ENCODE measurements around the gene INAVA. TPM values are rescaled to one million over a fixed set of nuclear protein-coding genes. Genes with fewer than 3 reads are reported as not detected.
A peak's percentile ranks its signal among the peaks of the same experiment; 100 is the strongest.
"Not testable (repeated sequence)": the region's sequence is repeated elsewhere in the genome, so short reads cannot be mapped to it uniquely, and the experiment has no call there.

The INAVA gene
- total RNA-seq, 2 experiments from 2014 or later, result 0.15 to 2.6 TPM

DNA sequence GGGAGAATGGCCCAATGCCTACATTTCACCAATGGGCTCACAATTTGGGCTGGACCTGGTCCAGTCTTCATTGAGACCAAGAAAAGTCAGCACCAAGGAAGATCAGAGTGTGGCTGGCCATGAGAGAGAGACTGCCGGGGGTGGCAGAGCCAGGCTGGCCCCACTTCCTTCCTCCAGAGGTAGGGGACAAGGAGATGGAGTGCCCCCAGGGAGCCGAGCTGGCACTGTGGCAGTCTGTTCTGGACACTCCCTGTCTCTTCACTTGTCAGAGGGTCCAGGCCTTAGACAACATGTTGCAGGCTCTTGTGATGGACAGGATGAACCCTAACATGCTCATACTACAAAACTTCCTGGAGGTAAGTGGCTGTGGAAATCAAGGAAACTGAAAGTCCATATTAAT lies 27.7 kb downstream of the INAVA start:
- DNase-seq (no peak), ATAC-seq (no peak)
- Mint-ChIP-seq H3K27me3 (peaks cover 54% of the 10 kb centered on the region), H3K36me3 (no peaks in the 10 kb centered on the region), H3K27ac (no peak overlapping the region), H3K4me3 (no peak overlapping the region), H3K4me1 (peaks cover 3% of the 10 kb centered on the region), H3K9me3 (ENCODE audit: low read depth) (no peaks in the 10 kb centered on the region)
- CTCF ChIA-PET, result no interaction called here

- no peak overlapping the region for H3K27ac Mint-ChIP-seq
- peaks cover 57% of the 10 kb centered on the region for H3K27me3 Mint-ChIP-seq
These were observed 28.9 kb downstream of the INAVA start for GRCh38 chr1:200923601-200924000.

DNA sequence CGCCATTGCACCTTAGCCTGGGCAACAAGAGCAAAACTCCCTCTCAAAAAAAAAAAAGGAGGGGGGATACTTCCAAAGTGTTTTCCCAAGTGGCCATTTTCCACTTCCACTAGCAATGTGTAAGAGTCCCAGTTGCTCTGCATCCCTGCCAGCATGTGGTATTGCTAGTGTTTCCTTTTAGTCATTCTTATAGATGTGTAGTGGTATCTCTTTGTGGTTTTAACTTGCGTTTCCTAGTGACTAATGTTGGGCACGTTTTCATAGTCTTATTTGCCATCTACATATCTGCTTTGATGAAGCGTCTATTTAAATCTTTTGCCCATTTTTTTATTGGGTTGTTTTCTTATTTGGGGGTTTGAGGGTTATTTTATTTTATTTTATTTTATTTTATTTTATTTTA lies 31.1 kb downstream of the INAVA start:
- no peak overlapping the region for H3K27ac Mint-ChIP-seq
- CTCF ChIA-PET, result no interaction called here
- no peaks in the 10 kb centered on the region for H3K9me3 Mint-ChIP-seq (ENCODE audit: low read depth)

More at GRCh38 chr1:200923601-200924000, 28.9 kb downstream of the INAVA start:
- CTCF ChIA-PET, result interaction anchor here (0.6 kb wide), 1 partner anchor 301 kb away, joined by 4 read pairs; no protein-coding TSS in a partner anchor
- peaks cover 3% of the 10 kb centered on the region for H3K4me1 Mint-ChIP-seq
- DNase-seq (no peak), ATAC-seq (no peak)
- H3K4me3 Mint-ChIP-seq, result no peak overlapping the region
- H3K9me3 Mint-ChIP-seq (ENCODE audit: low read depth), result no peaks in the 10 kb centered on the region
- H3K36me3 Mint-ChIP-seq, result no peaks in the 10 kb centered on the region

GRCh38 chr1:200929530-200930278 lies 35.0 kb downstream of the INAVA start:
- H3K36me3 Mint-ChIP-seq, result no peaks in the 10 kb centered on the region
- DNase-seq (no peak), ATAC-seq (no peak)
- H3K4me3 Mint-ChIP-seq, result no peak overlapping the region
- H3K4me1 Mint-ChIP-seq, result peaks cover 3% of the 10 kb centered on the region
- no peak overlapping the region for H3K27ac Mint-ChIP-seq
- CTCF ChIA-PET, result no interaction called here
- H3K9me3 Mint-ChIP-seq (ENCODE audit: low read depth), result peaks cover 6% of the 10 kb centered on the region
- H3K27me3 Mint-ChIP-seq, result peaks cover 44% of the 10 kb centered on the region

More for the DNA sequence above, 31.1 kb downstream of the INAVA start:
- DNase-seq (no peak), ATAC-seq (peak; percentile 63)
- no peak overlapping the region for H3K4me3 Mint-ChIP-seq
- H3K36me3 Mint-ChIP-seq, result no peaks in the 10 kb centered on the region
- peaks cover 3% of the 10 kb centered on the region for H3K4me1 Mint-ChIP-seq
- peaks cover 51% of the 10 kb centered on the region for H3K27me3 Mint-ChIP-seq

DNA sequence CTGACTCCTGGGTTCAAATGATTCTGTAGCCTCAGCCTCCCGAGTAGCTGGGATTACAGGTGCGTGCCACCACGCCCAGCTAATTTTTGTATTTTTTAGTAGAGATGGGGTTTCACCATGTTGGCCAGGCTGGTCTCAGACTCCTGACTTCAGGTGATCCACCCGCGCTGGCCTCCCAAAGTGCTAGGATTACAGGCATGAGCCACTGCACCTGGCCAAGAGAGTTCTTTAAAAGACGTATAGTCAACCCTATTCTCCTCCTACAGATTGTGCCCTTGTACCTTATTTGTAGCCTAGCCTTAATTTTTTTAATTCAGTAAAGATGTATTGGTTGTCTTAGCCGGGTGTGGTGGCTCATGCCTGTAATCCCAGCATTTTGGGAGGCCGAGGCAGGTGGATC lies 35.6 kb downstream of the INAVA start:
- H3K4me3 Mint-ChIP-seq; CTCF ChIA-PET; H3K36me3 Mint-ChIP-seq; H3K4me1 Mint-ChIP-seq; DNase-seq; H3K9me3 Mint-ChIP-seq (ENCODE audit: low read depth); ATAC-seq; H3K27ac Mint-ChIP-seq: not testable (repeated sequence)
- peaks cover 49% of the 10 kb centered on the region for H3K27me3 Mint-ChIP-seq

- Mint-ChIP-seq H3K27ac (no peak overlapping the region), H3K9me3 (ENCODE audit: low read depth) (peaks cover 6% of the 10 kb centered on the region), H3K4me1 (no peaks in the 10 kb centered on the region), H3K4me3 (no peak overlapping the region), H3K36me3 (no peaks in the 10 kb centered on the region), H3K27me3 (peaks cover 48% of the 10 kb centered on the region)
- DNase-seq (no peak), ATAC-seq (no peak)
- CTCF ChIA-PET, result no interaction called here
These were observed 37.1 kb downstream of the INAVA start for GRCh38 chr1:200931776-200932175.

DNA sequence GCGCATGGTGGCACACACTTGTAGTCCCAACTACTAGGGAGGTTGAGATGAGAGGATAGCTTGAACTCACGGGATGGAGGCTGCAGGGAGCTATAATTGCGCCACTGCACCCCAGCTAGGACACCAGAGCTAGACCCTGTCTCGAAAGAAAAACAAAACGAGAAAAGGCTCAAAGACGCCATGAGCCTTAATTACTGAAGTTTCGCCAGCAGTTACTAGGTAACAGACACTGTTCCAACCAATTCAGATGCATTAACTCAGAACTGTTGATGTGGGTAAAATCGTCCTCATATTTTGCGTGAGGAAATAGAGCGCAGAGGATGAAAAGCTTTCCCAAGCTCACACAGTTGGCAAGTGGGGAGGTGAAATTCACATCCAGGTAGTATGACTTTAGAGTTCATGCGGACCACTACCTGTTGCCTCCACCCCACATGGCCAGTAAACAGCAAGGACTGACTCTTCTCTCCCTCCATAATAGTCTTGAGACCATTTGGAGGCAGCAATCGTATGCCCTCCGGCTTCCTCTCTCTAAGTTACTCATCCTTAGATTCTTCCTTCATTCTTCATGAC lies 40.1 kb downstream of the INAVA start:
- Mint-ChIP-seq H3K4me1 (peaks cover 3% of the 10 kb centered on the region), H3K36me3 (no peaks in the 10 kb centered on the region), H3K27me3 (peaks cover 35% of the 10 kb centered on the region), H3K9me3 (ENCODE audit: low read depth) (peaks cover 6% of the 10 kb centered on the region), H3K4me3 (no peak overlapping the region), H3K27ac (no peak overlapping the region)
- CTCF ChIA-PET, result no interaction called here
- DNase-seq (no peak), ATAC-seq (no peak)

GRCh38 chr1:200935286-200935962 lies 40.7 kb downstream of the INAVA start:
- H3K36me3 Mint-ChIP-seq, H3K4me3 Mint-ChIP-seq, H3K4me1 Mint-ChIP-seq, ATAC-seq, H3K27ac Mint-ChIP-seq, CTCF ChIA-PET, DNase-seq: not testable (repeated sequence)
- peaks cover 11% of the 10 kb centered on the region for H3K9me3 Mint-ChIP-seq (ENCODE audit: low read depth)
- peaks cover 38% of the 10 kb centered on the region for H3K27me3 Mint-ChIP-seq

DNA sequence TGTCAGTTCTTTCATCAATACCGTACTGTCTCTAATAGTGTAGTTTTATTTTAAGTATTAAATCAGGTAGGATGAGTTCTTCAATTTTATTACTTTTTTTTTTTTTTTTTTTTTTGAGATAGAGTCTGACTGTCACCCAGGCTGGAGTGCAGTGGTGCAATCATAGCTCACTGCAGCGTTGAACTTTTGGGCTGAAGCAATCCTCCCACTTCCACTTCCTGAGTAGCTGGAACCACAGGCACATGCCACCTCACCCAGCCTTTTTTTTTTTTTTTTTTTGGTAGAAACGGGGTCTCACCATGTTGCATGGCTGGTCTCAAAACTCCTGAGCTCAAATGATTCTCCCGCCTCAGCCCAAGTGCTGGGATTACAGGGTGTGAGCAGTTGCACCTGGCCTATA lies 44.3 kb downstream of the INAVA start:
- peaks cover 6% of the 10 kb centered on the region for H3K36me3 Mint-ChIP-seq
- peaks cover 41% of the 10 kb centered on the region for H3K27me3 Mint-ChIP-seq
- H3K4me3 Mint-ChIP-seq, result no peak overlapping the region
- peaks cover 3% of the 10 kb centered on the region for H3K4me1 Mint-ChIP-seq
- DNase-seq (peak; percentile 62), ATAC-seq (peak; percentile 74)
- CTCF ChIA-PET, result interaction anchor here (0.7 to 1.2 kb wide), 4 partner anchors 33 to 890 kb away, joined by 3 to 5 read pairs (median 4); partner anchors contain the start of gene IPO9
- H3K9me3 Mint-ChIP-seq (ENCODE audit: low read depth), result peaks cover 8% of the 10 kb centered on the region
- H3K27ac Mint-ChIP-seq, result no peak overlapping the region

DNA sequence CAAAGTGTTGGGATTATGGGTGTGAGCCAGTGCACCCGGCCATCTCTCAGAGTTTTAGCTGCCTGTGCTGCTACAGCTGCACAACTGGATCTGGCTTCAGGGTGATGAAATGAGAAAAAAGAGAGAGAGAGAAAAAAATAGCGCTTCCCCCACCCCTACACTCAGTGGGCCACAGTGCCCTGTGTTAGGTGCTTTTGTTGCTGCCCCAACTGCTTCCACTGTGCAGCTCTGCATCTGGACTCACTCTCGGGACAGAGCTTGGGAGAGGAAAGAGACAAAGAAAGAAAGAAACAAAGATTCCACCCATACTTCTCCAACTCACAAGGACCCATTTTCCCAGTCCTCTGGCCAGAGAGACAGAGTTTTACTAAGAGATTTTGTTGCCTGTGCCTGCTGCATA lies 50.4 kb downstream of the INAVA start:
- no peak for DNase-seq
- H3K36me3 Mint-ChIP-seq, result peaks cover 8% of the 10 kb centered on the region
- CTCF ChIA-PET, result interaction anchor here (1.0 kb wide), 1 partner anchor 81 kb away, joined by 3 read pairs; no protein-coding TSS in a partner anchor
- H3K4me3 Mint-ChIP-seq, result no peak overlapping the region
- ATAC-seq, result no peak
- H3K4me1 Mint-ChIP-seq, result no peaks in the 10 kb centered on the region
- H3K27ac Mint-ChIP-seq, result no peak overlapping the region
- peaks cover 51% of the 10 kb centered on the region for H3K27me3 Mint-ChIP-seq
- peaks cover 10% of the 10 kb centered on the region for H3K9me3 Mint-ChIP-seq (ENCODE audit: low read depth)

DNA sequence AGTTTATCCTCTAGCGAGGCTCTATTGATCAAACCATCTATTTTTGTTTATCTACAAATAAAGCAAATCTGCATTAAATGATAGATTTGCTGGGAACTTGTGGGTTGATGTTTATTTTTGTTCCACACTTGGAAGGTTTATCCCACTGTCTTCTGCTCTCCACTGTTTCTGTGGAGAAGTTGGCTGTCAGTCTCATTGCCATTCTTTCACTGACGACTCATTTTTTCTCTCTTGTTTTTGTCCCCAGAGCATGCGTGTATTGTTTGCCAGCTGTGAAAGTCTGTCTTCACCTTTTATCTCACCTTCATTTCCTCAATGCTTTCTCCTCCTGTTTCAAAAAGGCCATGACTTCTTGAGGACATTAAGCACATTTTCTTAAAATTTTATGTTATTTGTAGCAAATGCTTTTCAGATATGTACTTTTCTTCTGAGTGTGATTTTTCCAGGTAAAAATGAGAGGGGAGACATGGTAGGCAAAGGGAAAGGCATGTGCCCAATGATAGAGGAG lies 52.4 kb downstream of the INAVA start:
- peaks cover 4% of the 10 kb centered on the region for H3K9me3 Mint-ChIP-seq (ENCODE audit: low read depth)
- peaks cover 4% of the 10 kb centered on the region for H3K36me3 Mint-ChIP-seq
- no peak for ATAC-seq
- CTCF ChIA-PET, result no interaction called here
- H3K4me3 Mint-ChIP-seq, result no peak overlapping the region
- no peaks in the 10 kb centered on the region for H3K4me1 Mint-ChIP-seq
- no peak overlapping the region for H3K27ac Mint-ChIP-seq
- H3K27me3 Mint-ChIP-seq, result peaks cover 38% of the 10 kb centered on the region
- DNase-seq, result no peak

GRCh38 chr1:200949626-200950025 lies 54.9 kb downstream of the INAVA start:
- ATAC-seq (no peak), DNase-seq (no peak)
- Mint-ChIP-seq H3K4me3 (no peak overlapping the region), H3K27ac (no peak overlapping the region), H3K36me3 (peaks cover 2% of the 10 kb centered on the region), H3K9me3 (ENCODE audit: low read depth) (peaks cover 4% of the 10 kb centered on the region), H3K27me3 (peaks cover 40% of the 10 kb centered on the region), H3K4me1 (no peaks in the 10 kb centered on the region)
- CTCF ChIA-PET, result no interaction called here

DNA sequence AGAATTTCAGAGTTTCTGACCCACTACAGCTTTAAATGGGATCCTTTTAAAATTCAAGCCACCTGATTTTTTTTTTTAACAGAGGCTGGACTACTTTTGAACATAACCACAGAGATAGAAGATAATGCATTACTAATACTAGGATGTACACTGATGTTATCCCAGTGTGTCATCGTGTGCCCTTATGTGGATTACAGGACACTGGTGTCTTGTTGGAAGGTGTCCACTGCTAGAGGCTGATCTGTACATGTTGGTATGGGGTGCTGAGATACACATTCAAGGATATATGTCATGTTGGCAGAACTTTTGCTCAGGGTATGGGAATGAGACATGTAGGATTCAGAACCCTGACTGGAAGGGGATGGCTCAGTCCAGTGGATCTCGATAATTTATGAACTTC lies 56.3 kb downstream of the INAVA start:
- Mint-ChIP-seq H3K4me1 (no peaks in the 10 kb centered on the region), H3K4me3 (no peak overlapping the region), H3K27me3 (peaks cover 31% of the 10 kb centered on the region), H3K9me3 (ENCODE audit: low read depth) (peaks cover 4% of the 10 kb centered on the region), H3K27ac (no peak overlapping the region), H3K36me3 (peaks cover 2% of the 10 kb centered on the region)
- DNase-seq, result no peak
- CTCF ChIA-PET, result interaction anchor here (0.7 kb wide), 1 partner anchor 269 kb away, joined by 3 read pairs; no protein-coding TSS in a partner anchor
- no peak for ATAC-seq

All from activated CD8-positive, alpha-beta memory T cell treated with anti-CD3 and anti-CD28 coated beads, Interleukin-2, amount 10 ng/mL, durations not matched to agents 7 days and 5 days (primary cell).